ENCODE data around the gene KRTAP29-1. TPM values are rescaled to one million over a fixed set of nuclear protein-coding genes. Genes with fewer than 3 reads are reported as not detected.

KRTAP29-1 gene
- polyA plus RNA-seq, 1 donor (not counting 4 experiments of a cell fraction or from before 2014, with no cell fraction given): not detected

GRCh38 chr17:41254861-41255260, 47.8 kb downstream of the KRTAP29-1 start:
- Histone ChIP-seq H2AFZ (ENCODE audit: control insufficient read depth, low read length) (no peak overlapping the region), H3K9ac (ENCODE audit: control insufficient read depth, extremely low read depth, insufficient read depth, low read length) (no peak overlapping the region), H3K9me3 (ENCODE audit: control insufficient read depth, low read depth, low read length) (no peaks in the 10 kb centered on the region), H3K4me1 (ENCODE audit: control insufficient read depth, extremely low read depth, insufficient read depth, low read length) (no peaks in the 10 kb centered on the region), H3K27me3 (ENCODE audit: control insufficient read depth, extremely low read depth, insufficient read depth, low read length) (no peaks in the 10 kb centered on the region), H3K79me2 (ENCODE audit: control insufficient read depth, insufficient read depth, low read length) (no peaks in the 10 kb centered on the region), H3K36me3 (ENCODE audit: control insufficient read depth in 2 of 2, extremely low read depth in 1 of 2, insufficient read depth in 2 of 2, low read length in 2 of 2) (no peaks in the 10 kb centered on the region), H3K4me3 (ENCODE audit: control insufficient read depth in 2 of 3, extremely low read depth in 1 of 3, insufficient read depth in 2 of 3, low read depth in 1 of 3, low read length in 3 of 3) (no peak overlapping the region), H4K20me1 (ENCODE audit: control insufficient read depth, extremely low read depth, insufficient read depth, low read length) (no peaks in the 10 kb centered on the region), H3K27ac (ENCODE audit: control insufficient read depth, insufficient read depth, low read length) (no peak overlapping the region), H3K4me2 (ENCODE audit: control insufficient read depth, extremely low read depth, insufficient read depth, low read depth, low read length) (no peak overlapping the region), H3K9me1 (ENCODE audit: control insufficient read depth, extremely low read depth, insufficient read depth, low read length) (no peaks in the 10 kb centered on the region)
- dilution Hi-C loops (cut with MboI; ENCODE audit: extremely low pct_ligation_motif_present, low sequenced_read_pairs): no loop called here
- TF ChIP-seq CTCF (optimal IDR thresholded peaks at IDR 0.05 in 1 of 3, IDR thresholded peaks at IDR 0.05 in 1 of 3, conservative IDR thresholded peaks at IDR 0.05 in 1 of 3; ENCODE audit: extremely low read depth in 1 of 3, insufficient read depth in 2 of 3, low read length in 3 of 3) (no peak), EZH2 (IDR thresholded peaks at IDR 0.05; ENCODE audit: low read length) (no peak)
- DNase-seq (ENCODE audit: low read depth, low spot score) (no peak), FAIRE-seq (no peak)

Small RNAs within 50 kb of the gene (small RNA-seq; reads per million reads assigned to genes)
- gene KRTAP9-10P (ENCODE audit: insufficient read length in 3 of 3, low read depth in 3 of 3, low replicate concordance in 1 of 3): 0 to 0.33 (median 0) reads per million in 3 experiments

Other genes starting within 250 kb of the KRTAP29-1 start
- not detected in 3 replicates for gene KRTAP2-2, start 247.6 kb downstream of the KRTAP29-1 start, polyA plus RNA-seq
- 8.4 to 21.3 TPM (median 9.0 TPM) in 3 replicates for gene KRTAP2-3, start 242.7 kb downstream of the KRTAP29-1 start, polyA plus RNA-seq
- gene KRTAP2-4, start 237.0 kb downstream of the KRTAP29-1 start, polyA plus RNA-seq: 0.12 TPM in 1 of 3 replicates, not detected in the others
- not detected in 3 replicates for gene KRTAP4-7, start 218.7 kb downstream of the KRTAP29-1 start, polyA plus RNA-seq
- not detected in 3 replicates for gene KRTAP4-8, start 204.7 kb downstream of the KRTAP29-1 start, polyA plus RNA-seq
- not detected in 3 replicates for gene KRTAP4-16, start 200.6 kb downstream of the KRTAP29-1 start, polyA plus RNA-seq
- gene KRTAP4-9, start 197.5 kb downstream of the KRTAP29-1 start, polyA plus RNA-seq: not detected in 3 replicates
- not detected in 3 replicates for gene KRTAP4-11, start 184.5 kb downstream of the KRTAP29-1 start, polyA plus RNA-seq
- not detected in 3 replicates for gene KRTAP4-12, start 178.7 kb downstream of the KRTAP29-1 start, polyA plus RNA-seq
- not detected in 3 replicates for gene KRTAP4-6, start 162.3 kb downstream of the KRTAP29-1 start, polyA plus RNA-seq
- gene KRTAP4-5, start 153.0 kb downstream of the KRTAP29-1 start, polyA plus RNA-seq: not detected in 3 replicates
- gene KRTAP4-4, start 142.1 kb downstream of the KRTAP29-1 start, polyA plus RNA-seq: not detected in 3 replicates
- not detected in 3 replicates for gene KRTAP4-3, start 134.6 kb downstream of the KRTAP29-1 start, polyA plus RNA-seq
- not detected in 3 replicates for gene KRTAP4-2, start 124.6 kb downstream of the KRTAP29-1 start, polyA plus RNA-seq
- not detected in 3 replicates for gene KRTAP4-1, start 117.9 kb downstream of the KRTAP29-1 start, polyA plus RNA-seq
- not detected in 3 replicates for gene KRTAP9-1, start 113.0 kb downstream of the KRTAP29-1 start, polyA plus RNA-seq
- gene KRTAP9-2, start 76.2 kb downstream of the KRTAP29-1 start, polyA plus RNA-seq: not detected in 3 replicates
- not detected in 3 replicates for gene KRTAP9-3, start 70.4 kb downstream of the KRTAP29-1 start, polyA plus RNA-seq
- gene KRTAP9-8, start 64.9 kb downstream of the KRTAP29-1 start, polyA plus RNA-seq: not detected in 3 replicates
- gene KRTAP9-4, start 53.2 kb downstream of the KRTAP29-1 start, polyA plus RNA-seq: not detected in 3 replicates
- not detected in 3 replicates for gene KRTAP9-9, start 47.5 kb downstream of the KRTAP29-1 start, polyA plus RNA-seq
- gene KRTAP9-6, start 37.5 kb downstream of the KRTAP29-1 start, polyA plus RNA-seq: not detected in 3 replicates
- not detected in 3 replicates for gene KRTAP9-7, start 27.2 kb downstream of the KRTAP29-1 start, polyA plus RNA-seq
- not detected in 3 replicates for gene KRTAP16-1, start 6.5 kb upstream of the KRTAP29-1 start, polyA plus RNA-seq
- not detected in 3 replicates for gene KRTAP17-1, start 12.9 kb upstream of the KRTAP29-1 start, polyA plus RNA-seq
- 0.14 TPM in 1 of 3 replicates, not detected in the others for gene KRT33A, start 48.0 kb upstream of the KRTAP29-1 start, polyA plus RNA-seq
- 0.18 to 0.33 TPM (median 0.21 TPM) in 3 replicates for gene KRT33B, start 67.0 kb upstream of the KRTAP29-1 start, polyA plus RNA-seq
- gene KRT34, start 79.5 kb upstream of the KRTAP29-1 start, polyA plus RNA-seq: 4.4 to 4.8 TPM (median 4.6 TPM) in 3 replicates
- gene KRT31, start 94.8 kb upstream of the KRTAP29-1 start, polyA plus RNA-seq: 20.5 to 45.2 TPM (median 24.9 TPM) in 3 replicates
- gene KRT37, start 121.7 kb upstream of the KRTAP29-1 start, polyA plus RNA-seq: 0.03 to 0.08 TPM (median 0.04 TPM) in 3 replicates
- not detected in 3 replicates for gene KRT38, start 138.1 kb upstream of the KRTAP29-1 start, polyA plus RNA-seq
- 0.03 TPM in 1 of 3 replicates, not detected in the others for gene KRT32, start 164.5 kb upstream of the KRTAP29-1 start, polyA plus RNA-seq
- gene KRT35, start 178.3 kb upstream of the KRTAP29-1 start, polyA plus RNA-seq: not detected in 3 replicates
- not detected in 3 replicates for gene KRT36, start 187.1 kb upstream of the KRTAP29-1 start, polyA plus RNA-seq
- gene KRT13, start 202.8 kb upstream of the KRTAP29-1 start, polyA plus RNA-seq: 15.2 to 46.6 TPM (median 24.0 TPM) in 3 replicates
- 505 to 838 TPM (median 729 TPM) in 3 replicates for gene KRT15, start 216.0 kb upstream of the KRTAP29-1 start, polyA plus RNA-seq
- 29.7 to 60.4 TPM (median 35.5 TPM) in 3 replicates for gene KRT19, start 225.5 kb upstream of the KRTAP29-1 start, polyA plus RNA-seq